Raji (cell line): ENCODE measurements around the gene GPR151.

Experiments used
- POLR2A ChIP-seq: IDR thresholded peaks from 2 replicates; pipeline ENCODE4 v1.6.1; 2011; ENCODE audit warnings: low read depth, low read length, control low read depth; ENCODE audit not compliant: insufficient read depth

The GPR151 gene

GRCh38 chr5:146484714-146485391 is 31.1 kb downstream of the GPR151 start:
- TF ChIP-seq POLR2A: no peak

GRCh38 chr5:146482775-146483174 is 33.2 kb downstream of the GPR151 start:
- no peak for TF ChIP-seq POLR2A

DNA sequence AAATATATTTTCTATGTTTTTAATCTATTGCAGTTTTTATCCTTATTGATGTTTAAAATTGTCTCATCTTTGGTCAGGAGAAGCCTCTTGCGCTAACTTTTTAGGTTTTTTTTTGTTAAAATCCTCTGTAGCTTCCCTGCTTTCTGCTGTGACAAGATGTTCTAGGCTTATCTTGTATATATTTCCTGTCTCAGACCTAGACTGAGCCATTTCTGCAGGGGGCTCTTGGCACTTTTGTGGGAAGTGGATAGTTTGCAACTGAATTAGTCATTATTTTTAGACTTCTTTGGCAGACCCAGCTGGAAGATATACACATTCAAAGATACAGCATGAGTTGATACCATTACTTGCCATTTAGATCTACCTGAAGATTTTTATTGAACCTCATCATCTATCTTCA is 40.1 kb downstream of the GPR151 start:
- TF ChIP-seq POLR2A: no peak

- no peak for TF ChIP-seq POLR2A
These were observed 40.7 kb downstream of the GPR151 start for GRCh38 chr5:146475190-146475780.

DNA sequence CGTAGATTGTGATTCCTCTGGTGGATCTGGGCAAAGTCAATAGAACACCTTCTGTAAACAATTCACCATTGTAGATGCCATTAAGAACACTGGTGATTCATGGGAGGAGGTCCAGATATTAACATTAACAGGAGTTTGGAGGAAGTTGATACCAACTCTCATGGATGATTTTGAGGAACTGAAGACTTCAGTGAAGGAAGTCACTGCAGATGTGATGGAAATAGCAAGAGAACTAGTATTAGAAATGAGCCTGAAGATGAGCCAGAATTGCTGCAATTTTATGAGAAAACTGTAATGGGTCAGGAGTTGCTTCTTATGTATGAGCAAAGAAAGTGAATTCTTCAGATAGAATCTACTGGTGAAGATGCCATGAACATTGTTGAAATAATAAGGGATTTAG is 41.9 kb downstream of the GPR151 start:
- TF ChIP-seq POLR2A: no peak

- no peak for TF ChIP-seq POLR2A
These were observed 48.2 kb downstream of the GPR151 start for GRCh38 chr5:146467760-146468159.

GRCh38 chr5:146466521-146467349 is 49.3 kb downstream of the GPR151 start:
- no peak for TF ChIP-seq POLR2A

GRCh38 chr5:146463446-146463845 is 52.5 kb downstream of the GPR151 start:
- no peak for TF ChIP-seq POLR2A
